GM18907 (cell line): ENCODE measurements around the gene FRG2B.
"Not testable (repeated sequence)": the region's sequence is repeated elsewhere in the genome, so short reads cannot be mapped to it uniquely, and the experiment has no call there.

ENCODE experiments used
- ATAC-seq: cut with Tn5 transposase; IDR thresholded peaks from one replicate; pipeline ENCODE4 v1.9.1; 2021; ENCODE audit warnings: mild to moderate bottlenecking, moderate library complexity; ENCODE audit not compliant: unreplicated experiment

Gene FRG2B

DNA sequence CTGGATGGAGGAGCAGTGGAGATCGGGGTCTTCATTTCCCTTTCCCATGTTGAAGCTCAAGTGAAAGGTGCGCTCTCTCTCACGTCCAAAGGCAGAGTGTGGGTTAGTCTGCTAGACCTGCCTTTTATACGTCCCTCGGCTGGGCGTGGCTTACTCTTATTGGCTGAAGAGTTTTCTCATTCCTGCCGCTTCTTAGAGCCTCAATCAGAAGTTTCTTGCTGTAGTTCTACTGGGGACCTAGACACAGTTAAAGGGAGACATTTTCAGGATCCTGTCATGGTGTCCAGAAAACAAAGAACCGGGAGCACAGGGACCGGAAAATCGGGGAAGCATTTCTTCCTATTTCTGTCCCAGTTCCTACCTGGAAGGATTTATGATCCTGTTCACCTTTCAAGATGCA, at the start of gene FRG2B:
Gene FRG2B (minus strand): TSS at position 101 of the 400 bp plus-strand sequence. CDS start 53 bp downstream, at position 48.
- not testable (repeated sequence) for ATAC-seq

DNA sequence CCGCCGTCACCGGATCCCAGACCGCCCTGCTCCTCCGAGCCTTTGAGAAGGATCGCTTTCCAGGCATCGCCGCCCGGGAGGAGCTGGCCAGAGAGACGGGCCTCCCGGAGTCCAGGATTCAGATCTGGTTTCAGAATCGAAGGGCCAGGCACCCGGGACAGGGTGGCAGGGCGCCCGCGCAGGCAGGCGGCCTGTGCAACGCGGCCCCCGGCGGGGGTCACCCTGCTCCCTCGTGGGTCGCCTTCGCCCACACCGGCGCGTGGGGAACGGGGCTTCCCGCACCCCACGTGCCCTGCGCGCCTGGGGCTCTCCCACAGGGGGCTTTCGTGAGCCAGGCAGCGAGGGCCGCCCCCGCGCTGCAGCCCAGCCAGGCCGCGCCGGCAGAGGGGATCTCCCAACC, 40.9 kb upstream of the FRG2B start:
- not testable (repeated sequence) for ATAC-seq

DNA sequence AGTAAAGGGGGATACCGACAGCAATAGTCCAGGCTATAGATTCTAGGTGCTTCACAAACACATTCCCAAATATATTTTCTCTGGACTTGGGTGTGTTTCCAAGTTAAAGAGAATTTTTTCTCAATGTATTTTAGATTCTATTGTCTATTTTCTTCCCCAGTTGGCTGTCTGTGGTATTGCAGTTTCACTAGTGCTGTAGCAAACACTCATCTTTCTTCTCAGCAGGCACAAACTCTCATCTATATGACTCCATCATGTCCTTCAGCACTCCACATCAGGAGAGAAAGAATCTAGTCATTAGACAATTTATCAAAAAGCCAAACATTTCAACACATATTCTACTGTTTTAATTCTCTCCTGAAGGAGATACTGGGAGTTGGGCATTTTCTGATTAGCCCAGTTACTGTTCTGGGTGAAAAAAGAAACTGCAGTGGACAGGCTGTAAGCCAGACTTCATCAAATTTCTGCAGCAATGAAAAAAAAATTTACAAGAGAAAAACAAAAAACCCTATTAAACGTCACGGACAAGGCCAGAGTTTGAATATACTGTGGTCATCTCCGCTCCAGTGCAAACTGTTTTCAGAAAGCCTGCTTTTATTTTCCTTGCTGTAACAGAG, 37.1 kb upstream of the FRG2B start:
- ATAC-seq: not testable (repeated sequence)

DNA sequence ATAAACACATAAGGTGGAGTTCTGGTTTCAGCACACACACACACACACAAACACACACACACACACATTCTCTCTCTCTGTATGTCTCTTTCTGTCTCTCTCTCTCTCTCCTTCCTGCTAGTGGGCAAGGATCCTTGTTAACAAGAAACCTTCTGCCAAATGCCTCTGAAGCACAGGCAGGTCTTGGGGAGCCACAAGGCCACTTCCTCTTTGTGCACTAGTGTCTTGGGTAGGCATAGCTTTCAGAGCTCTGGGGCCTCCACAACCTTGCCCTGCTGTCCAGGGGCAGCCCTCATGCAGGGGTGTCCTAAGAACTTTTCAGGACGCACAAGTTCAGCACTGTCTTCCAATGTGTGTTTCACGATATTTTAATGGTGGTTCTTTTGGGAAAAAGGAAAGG, 34.5 kb upstream of the FRG2B start:
- not testable (repeated sequence) for ATAC-seq

DNA sequence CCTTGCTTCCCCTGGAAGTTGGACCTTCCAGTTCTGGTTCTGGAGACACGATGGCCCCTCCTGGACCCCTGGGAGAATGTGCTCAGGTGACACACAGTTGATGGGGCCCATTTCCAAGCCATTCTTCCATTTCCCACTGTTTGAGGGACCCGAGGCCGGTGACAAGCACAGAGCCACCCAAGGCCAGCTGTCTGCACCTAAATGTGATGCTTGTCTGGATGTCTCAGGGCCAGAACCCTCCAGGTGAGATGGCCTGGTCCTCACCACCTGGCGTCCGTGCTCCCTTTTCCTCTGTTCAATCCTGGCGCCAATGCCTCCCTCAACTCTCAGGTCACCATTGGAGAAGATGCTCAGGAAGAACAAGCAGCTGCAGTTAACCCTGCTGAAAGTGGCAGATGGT, 33.9 kb upstream of the FRG2B start:
- not testable (repeated sequence) for ATAC-seq

DNA sequence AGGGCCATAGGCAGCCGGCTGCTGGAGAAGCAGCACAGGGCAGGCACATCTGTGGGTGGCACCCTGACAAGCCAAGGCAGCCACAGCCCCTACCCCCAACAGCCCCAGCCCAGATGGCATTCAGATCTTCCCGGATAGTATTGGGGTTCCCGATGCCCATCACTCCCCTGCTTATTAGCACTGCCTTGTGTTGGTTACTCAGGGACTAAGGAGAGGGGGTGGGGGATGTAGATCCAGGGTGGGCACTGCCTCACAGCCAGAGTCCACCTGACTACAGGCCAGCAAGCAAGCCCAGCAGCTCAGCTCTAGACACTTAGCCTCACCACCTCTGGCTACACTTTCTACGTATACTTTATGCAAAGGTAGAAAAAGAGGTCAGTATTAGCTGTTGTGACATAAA, 30.7 kb upstream of the FRG2B start:
- not testable (repeated sequence) for ATAC-seq

DNA sequence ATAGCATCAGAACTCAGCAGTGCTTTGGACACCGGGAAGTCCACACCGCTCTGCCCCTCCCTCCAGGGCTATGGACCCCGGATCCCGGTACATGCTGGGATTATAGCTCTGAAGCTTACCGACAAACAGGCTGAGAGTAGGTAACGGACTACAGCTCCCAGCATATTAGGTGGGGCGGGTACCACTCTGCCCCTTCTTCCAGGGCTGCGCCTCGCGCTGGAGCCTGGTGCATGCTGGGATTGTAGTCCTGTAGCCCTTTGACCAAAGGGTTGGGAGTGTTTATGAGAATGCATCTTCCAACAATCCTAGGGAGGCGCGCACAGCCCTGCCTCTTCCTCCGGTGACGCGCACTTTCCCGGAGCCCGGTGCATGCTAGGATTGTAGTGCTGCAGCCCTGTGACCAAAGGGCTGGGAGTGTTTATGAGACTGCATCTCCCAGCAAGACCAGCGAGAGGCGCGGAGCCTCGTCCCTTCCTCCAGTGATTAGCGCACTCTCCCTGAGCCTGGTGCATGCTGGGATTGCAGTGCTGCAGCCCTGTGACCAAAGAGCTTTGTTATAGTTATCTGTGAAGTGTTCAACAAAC, 22.4 kb upstream of the FRG2B start:
- ATAC-seq: not testable (repeated sequence)

DNA sequence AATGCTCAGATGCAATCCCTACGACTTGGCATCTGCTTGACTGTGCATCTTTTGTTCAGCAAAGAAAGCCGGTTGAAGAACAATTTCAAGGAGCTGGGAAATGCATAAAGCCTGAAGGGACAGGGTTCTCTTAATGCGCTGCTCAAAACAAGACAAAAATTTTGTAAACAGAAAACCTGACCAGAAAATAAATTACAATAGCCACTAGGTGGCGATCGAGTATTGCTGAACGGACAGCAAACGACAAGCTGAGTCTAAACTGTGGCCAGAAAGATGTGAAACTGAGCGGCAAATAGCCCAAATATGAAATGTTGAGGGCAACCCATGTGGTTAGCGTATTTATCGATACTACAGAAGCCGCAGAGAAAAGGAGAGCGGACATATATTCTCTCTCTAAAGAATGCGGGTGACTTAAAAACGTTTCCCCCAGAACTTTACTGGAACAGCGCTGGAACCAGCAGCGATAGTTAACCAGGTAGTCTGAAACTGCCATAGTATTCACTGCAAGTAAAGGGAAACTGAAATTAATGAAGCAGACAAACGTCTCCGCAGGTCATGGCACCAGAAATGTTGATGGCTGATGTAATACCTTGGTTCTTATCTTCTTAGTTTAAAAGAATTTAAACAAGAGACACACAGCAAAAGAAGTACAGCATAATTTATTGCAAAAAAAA, 20.6 kb upstream of the FRG2B start:
- ATAC-seq: peak; percentile 90

DNA sequence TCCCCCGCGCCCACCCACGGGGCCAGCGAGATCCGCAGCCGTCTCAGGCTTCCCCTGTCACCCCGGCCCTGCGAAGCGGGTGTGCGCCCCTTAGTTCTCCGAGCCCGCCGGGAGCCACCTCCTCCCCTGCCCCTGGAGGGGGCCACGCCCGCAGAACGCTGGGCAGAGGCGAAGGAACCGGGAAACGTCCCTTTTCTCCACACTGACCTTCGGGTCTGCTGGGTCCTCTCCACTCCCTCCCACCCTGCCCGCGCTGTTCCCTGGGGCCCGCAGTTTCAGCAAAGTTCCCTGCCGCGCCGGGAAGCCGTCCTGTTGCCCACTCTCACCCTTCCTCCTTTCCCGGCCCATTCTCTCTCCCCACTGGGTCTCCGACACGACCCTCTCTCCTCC, 11.2 kb upstream of the FRG2B start:
- not testable (repeated sequence) for ATAC-seq

DNA sequence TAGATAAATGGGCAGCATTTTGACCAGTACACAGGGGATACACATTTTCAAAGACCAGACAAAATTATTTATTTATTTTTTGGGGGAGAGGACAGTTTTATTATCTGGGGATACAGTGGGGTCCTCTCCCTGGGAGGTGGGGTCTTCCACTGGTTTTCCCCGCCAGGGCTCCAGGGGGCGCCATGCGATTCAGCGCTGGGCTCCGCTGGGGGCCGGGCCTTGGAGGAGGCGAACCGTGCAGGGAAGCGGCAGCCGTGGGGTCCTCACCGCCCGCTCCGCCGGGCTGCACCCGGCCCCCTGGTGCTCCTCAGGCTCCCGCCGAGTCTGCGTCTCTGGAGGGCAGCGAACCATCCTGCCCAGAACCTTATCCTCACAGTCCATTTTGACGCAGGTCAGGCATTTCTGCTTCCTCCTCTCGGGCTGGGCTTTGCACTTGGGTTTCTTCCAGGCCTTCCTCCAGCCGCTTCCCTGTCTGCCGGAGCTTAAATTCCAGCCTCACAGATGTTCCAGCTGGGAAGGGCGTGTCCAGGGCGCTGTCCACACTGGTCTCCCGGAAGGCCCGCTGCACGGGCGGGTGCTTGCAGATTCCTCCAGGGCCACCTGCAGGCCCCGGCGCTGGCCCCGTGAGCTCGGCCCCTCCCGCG, 10.7 kb upstream of the FRG2B start:
- not testable (repeated sequence) for ATAC-seq

DNA sequence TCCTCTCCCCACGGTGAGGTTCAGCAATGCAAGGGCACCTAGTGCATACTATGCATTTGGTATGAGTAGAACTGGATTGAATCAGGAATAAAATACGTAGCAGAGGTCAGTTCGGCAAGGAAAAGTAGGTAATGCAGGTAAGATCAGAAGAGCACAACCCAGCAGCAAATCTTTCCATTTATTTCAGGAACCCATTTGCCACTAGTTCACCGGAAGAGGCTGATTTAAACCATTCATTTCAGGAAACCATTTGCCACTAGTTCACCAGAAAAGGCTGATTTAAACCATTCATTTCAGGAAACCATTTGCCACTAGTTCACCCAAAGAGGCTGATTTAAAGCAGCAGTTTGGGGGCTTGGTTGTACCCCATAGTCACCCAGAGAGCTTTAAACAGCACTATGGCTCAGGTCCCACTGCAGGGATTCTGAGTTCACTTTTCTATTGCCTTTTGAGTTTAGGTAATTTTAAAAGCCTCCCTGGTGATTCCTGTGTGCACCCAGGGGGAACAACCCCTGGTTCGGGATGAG, 4.2 kb upstream of the FRG2B start:
- ATAC-seq: not testable (repeated sequence)

DNA sequence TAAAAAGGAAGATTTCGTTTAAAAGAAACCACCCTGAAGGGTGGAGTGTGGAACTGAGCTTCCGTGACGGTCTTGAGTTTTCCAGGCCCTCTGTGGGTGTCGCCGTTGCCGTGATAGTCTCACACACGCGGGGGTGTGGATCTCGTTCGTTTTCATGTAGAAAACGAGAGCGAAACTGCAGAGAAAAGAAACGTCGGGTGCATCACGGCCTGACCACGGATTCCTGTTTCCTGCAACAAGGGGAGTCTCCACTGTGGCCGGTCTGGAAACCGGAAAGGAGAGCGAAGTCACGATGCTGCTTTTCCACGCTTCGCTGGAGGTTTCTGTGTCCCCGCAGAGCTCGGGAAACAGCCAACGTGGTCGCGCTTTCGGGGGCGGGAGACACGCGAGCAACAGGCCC, 4.1 kb downstream of the FRG2B start:
- ATAC-seq: not testable (repeated sequence)

DNA sequence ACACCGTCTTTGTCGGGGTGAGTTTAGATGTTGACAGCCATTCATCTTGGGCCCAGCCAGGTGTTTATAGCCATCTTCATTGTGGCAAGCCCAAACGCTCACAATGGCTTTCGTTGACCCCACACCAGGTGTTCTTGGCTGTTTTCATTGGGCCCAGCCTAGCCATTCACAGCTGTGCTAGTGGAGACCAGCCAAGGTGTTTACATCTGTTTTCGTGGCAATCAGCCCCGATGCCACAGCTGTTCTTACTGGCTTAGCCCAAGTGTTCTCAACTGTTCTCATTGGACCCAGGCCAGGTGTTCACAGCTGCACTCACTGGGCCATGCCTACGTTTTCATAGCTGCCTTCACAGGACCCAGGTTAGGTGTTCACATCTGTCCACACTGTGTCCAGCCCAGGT, 7.7 kb downstream of the FRG2B start:
- no peak for ATAC-seq

DNA sequence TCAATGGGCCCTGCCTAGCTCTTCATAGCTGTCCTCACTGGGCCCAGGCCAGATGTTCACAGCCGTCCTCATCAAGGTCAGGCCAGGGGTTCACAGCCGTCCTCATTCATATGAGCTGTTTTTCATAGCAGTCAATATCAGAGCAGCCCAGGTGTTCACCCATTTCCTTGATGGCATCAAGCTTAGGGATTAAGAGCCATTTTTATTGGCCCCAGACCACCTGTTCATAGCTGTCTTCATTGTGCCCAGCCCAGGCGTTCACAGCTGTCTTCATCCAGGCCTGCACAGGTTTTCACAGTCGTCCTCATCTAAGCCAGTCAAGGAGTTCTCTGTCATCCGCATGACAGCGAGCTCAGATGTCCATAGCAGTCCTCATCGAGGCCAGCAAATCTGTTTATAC, 9.4 kb downstream of the FRG2B start:
- ATAC-seq: no peak

DNA sequence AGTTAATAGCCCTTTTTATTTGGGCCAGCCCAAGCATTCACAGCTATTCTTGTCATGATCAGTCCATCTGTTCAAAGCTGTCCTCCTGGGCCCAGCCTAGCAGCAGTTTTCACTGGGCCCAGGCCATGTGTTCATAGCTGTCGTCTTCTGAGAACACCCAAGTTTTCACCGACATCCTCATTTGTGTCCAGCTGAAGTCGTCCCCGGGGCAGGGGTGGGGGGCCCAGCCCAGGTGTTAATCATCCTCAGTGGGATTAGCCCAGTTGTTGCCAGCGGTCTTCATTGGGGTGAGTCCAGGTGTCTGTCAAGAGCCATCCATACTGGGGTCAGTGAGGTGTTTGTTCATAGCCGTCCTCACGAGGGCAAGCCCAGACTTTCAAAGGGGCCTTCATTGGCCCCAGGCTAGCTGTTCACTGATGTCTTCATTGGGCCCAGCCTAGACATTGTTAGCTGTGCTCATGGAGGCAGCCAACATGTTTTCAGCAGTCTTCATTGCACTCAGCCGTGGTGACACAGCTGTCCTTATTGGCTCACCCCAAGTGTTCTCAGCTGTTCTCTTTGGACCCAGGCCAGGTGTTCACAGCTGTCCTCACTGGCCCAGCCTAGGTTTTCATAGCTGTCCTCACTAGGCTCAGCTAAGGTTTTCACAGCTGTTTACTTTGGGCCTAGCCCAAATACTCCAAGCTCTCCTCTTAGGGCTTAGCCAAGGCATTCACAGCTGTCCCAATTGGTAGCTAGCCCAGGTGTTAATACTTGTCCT, 10.0 kb downstream of the FRG2B start:
- no peak for ATAC-seq

DNA sequence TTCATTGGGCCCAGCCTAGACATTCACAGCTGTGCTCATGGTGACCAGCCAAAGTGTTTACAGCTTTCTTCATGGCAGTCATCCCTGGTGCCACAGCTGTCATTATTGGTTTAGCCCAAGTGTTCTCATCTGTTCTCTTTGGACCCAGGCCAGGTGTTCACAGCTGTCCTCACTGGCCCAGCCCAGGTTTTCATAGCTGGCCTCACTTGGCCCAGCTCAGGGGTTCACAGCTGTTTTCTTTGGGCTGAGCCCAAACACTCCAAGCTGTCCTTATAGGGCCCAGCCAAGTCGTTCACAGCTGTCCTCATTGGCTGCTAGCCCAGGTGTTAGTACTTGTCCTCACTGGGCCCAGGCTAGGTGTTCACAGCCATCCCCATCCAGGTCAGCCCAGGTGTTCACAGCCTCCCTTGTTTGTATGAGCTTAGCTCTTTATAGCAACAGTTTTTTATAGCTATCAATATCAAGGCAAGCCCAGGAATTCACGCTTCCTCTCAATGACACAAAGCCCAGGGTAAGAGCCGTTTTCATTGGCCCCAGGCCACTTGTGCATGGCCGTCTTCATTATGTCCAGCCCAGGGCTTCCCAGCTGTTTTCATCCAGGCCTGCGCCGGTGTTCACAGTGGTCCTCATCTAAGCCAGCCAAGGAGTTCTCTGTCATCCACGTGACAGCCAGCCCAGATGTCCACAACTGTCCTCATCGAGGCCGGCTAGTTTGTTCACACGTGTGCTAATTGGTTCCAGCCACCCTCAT, 11.6 kb downstream of the FRG2B start:
- no peak for ATAC-seq

DNA sequence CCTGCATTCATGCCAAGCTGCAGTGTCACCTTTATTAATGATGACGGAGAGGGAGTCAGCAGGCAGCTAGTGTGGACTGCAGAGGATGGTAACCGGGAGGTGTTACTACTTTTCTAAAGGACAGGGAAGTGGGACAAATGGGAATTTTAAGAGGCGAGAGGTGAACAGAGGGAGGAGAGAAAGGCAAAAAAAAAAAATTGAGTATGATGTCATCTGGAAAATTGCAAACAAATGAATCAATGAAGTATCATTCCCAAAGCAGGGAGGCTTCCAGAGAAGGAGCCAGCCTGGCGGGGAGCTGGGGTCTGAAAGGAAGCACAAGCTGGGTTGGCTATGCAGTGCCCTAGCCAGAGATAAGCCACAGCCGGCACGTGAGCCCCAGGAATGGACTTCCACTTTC, 12.9 kb downstream of the FRG2B start:
- ATAC-seq: no peak

DNA sequence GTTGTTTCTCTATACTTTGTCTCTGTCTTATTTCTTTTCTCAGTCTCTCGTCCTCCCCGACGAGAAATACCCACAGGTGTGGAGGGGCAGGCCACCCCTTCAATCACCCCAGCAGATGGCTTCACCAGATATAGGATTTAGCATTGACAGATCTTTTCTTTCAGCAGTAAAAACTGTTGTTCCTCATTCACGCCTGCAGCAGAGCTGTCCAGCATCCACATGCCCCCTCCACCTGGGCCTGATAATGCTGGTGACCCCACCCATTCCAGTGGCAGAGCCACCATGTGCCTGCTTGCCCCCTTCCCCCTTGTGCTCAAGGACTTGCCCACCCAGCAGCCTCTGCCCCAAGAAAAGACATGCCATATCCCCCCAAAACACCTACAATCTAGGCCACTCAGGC, 15.5 kb downstream of the FRG2B start:
- ATAC-seq: no peak

DNA sequence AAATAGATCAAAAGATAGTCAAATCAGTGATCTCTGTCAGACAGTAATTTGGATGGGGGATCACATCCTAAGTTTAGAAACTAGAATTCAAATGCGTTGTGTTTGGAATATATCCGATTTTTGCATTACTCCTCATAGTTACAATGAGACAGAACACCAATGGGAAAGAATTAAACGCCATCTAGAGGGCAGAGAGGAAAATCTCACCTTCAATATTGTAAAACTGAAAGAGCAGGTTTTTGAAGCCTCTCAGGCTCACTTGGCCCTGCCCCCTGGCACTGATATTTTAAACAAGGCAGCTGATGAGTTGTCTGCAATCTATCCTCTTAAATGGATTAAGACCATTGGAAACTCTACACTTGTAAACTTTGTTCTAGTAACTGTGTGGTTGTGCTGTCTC, 17.7 kb downstream of the FRG2B start:
- no peak for ATAC-seq

DNA sequence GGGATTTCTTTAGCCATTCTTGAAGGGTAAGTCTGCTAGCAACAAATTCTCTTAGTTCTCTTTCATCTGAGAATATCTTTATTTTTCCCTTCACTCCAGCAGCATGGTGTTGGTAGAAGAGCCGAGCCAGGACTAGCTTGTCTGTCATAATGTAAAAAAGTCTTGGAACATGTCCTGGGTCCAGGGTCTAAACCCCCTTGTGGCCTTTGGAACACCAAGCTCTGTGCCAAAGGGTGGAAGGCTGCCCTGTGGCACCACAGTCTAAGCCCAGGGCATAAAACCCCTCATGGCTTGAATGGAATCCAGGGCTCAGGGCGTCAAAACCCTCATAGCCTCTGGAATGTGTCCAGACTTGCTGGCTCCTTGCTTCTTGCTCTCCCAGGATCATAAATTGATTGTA, 23.2 kb downstream of the FRG2B start:
- not testable (repeated sequence) for ATAC-seq
